IMR-90 (cell line): ENCODE data around the gene VPS37C. TPM values are rescaled to one million over a fixed set of nuclear protein-coding genes. Genes with fewer than 3 reads are reported as not detected.

Experiments
- ATAC-seq: fragments of 200-7000 bp; cut with Tn5 transposase; 2 replicates; pipeline ENCODE4 v1.9.1; 2020; ENCODE audit warnings: low read depth, mild to moderate bottlenecking, moderate library complexity
- BruUV-seq: library from RNA; stranded (reverse); fragments of 400-500 nt; replicated peaks from 2 replicates; lab custom pipeline; 2021; lab: Mats Ljungman, UMichigan
- CTCF ChIA-PET: fragments of 300-600 bp; formaldehyde crosslinking; extraction: SDS; loops from one replicate; lab custom pipeline; 2021; ENCODE audit warnings: antibody characterized with exemption; lab: Yijun Ruan, JAX
- POLR2A ChIA-PET: fragments of 300-600 bp; sonication (Branson Sonifier 250); formaldehyde crosslinking; loops from one replicate; lab custom pipeline; 2022; ENCODE audit warnings: antibody characterized with exemption; ENCODE audit not compliant: unreplicated experiment; lab: Charles Lee
- DNase-seq: peaks from one replicate; pipeline ENCODE4 v3.0.0; 2013
- H2AFZ ChIP-seq: replicated peaks from 2 replicates; pipeline ENCODE3; 2013; ENCODE audit warnings: low read length, mild to moderate bottlenecking; ENCODE audit not compliant: poor library complexity
- H2AK5ac ChIP-seq: 2 replicates; pipeline ENCODE4 v1.6.1; 2013; ENCODE audit warnings: low read depth, low read length, inconsistent platforms
- H2AK9ac ChIP-seq: replicated peaks from 2 replicates; pipeline ENCODE3; 2013; ENCODE audit warnings: mild to moderate bottlenecking, low read depth, low read length, moderate library complexity; ENCODE audit not compliant: poor library complexity
- H2BK120ac ChIP-seq: 2 replicates; pipeline ENCODE4 v1.6.1; 2013; ENCODE audit warnings: low read depth, low read length, inconsistent platforms
- H2BK15ac ChIP-seq: 3 replicates; pipeline ENCODE4 v1.6.1; 2013; ENCODE audit warnings: low read depth, low read length, inconsistent platforms
- H2BK20ac ChIP-seq: 2 replicates; pipeline ENCODE4 v1.6.1; 2013; ENCODE audit warnings: low read depth, mild to moderate bottlenecking, inconsistent platforms, low read length, moderate library complexity
- H2BK5ac ChIP-seq: 2 replicates; pipeline ENCODE4 v1.6.1; 2013; ENCODE audit warnings: mild to moderate bottlenecking, low read depth, low read length, inconsistent platforms; ENCODE audit not compliant: poor library complexity, severe bottlenecking
- H3K14ac ChIP-seq: replicated peaks from 2 replicates; pipeline ENCODE4 v1.6.1; 2013; ENCODE audit warnings: low read depth, low read length, inconsistent platforms
- H3K18ac ChIP-seq: 2 replicates; pipeline ENCODE4 v1.6.1; 2013; ENCODE audit warnings: low read depth, low read length, control low read depth
- H3K23ac ChIP-seq: 2 replicates; pipeline ENCODE4 v1.6.1; 2013; ENCODE audit warnings: low read depth, low read length, inconsistent platforms
- H3K27ac ChIP-seq: 2 replicates; pipeline ENCODE4 v1.5.1; 2013; ENCODE audit warnings: mild to moderate bottlenecking, control low read depth, low read length; ENCODE audit not compliant: insufficient read depth
- H3K27me3 ChIP-seq: 2 replicates; pipeline ENCODE4 v1.6.1; 2013; ENCODE audit warnings: low read length; ENCODE audit not compliant: control insufficient read depth, insufficient read depth
- H3K36me3 ChIP-seq: 2 replicates; pipeline ENCODE4 v1.6.1; 2013; ENCODE audit warnings: low read length, mixed read lengths; ENCODE audit not compliant: control insufficient read depth, insufficient read depth
- H3K4ac ChIP-seq: 2 replicates; pipeline ENCODE4 v1.6.1; 2013; ENCODE audit warnings: low read depth, low read length, inconsistent platforms
- H3K4me1 ChIP-seq: 2 replicates; pipeline ENCODE4 v1.6.1; 2013; ENCODE audit warnings: low read length, mixed read lengths; ENCODE audit not compliant: control insufficient read depth, insufficient read depth
- H3K4me2 ChIP-seq: 2 replicates; pipeline ENCODE4 v1.6.1; 2013; ENCODE audit warnings: low read depth, mild to moderate bottlenecking, control low read depth, low read length, moderate library complexity
- H3K4me3 ChIP-seq: 2 replicates; pipeline ENCODE4 v1.5.1; 2013; ENCODE audit warnings: low read depth, mild to moderate bottlenecking, control low read depth, low read length, moderate library complexity; ENCODE audit not compliant: insufficient read depth
- H3K56ac ChIP-seq: 2 replicates; pipeline ENCODE4 v1.6.1; 2013; ENCODE audit warnings: low read length, inconsistent platforms; ENCODE audit not compliant: insufficient read depth; ENCODE audit errors: extremely low read depth
- H3K79me1 ChIP-seq, 2 experiments: 2 replicates each; pipeline ENCODE4 v1.6.1; 2013; ENCODE audit warnings: low read length in 2 of 2, inconsistent platforms in 1 of 2, low read depth in 1 of 2
- H3K9ac ChIP-seq: 2 replicates; pipeline ENCODE4 v1.6.1; 2013; ENCODE audit warnings: low read depth, low read length, control low read depth
- H3K9me1 ChIP-seq: 2 replicates; pipeline ENCODE4 v1.6.1; 2013; ENCODE audit warnings: low read length, inconsistent platforms; ENCODE audit not compliant: insufficient read depth
- H3K9me3 ChIP-seq: 2 replicates; pipeline ENCODE4 v1.6.1; 2013; ENCODE audit warnings: low read length; ENCODE audit not compliant: control insufficient read depth, insufficient read depth
- H4K20me1 ChIP-seq: 2 replicates; pipeline ENCODE4 v1.6.1; 2013; ENCODE audit warnings: low read length, inconsistent platforms; ENCODE audit not compliant: insufficient read depth
- H4K5ac ChIP-seq: 2 replicates; pipeline ENCODE4 v1.6.1; 2013; ENCODE audit warnings: mild to moderate bottlenecking, low read depth, low read length, control low read depth
- H4K8ac ChIP-seq, 2 experiments: 2 replicates each; pipeline ENCODE4 v1.6.1; 2013; ENCODE audit warnings: low read depth in 2 of 2, low read length in 2 of 2, control low read depth in 1 of 2, inconsistent platforms in 1 of 2
- H4K91ac ChIP-seq: 2 replicates; pipeline ENCODE4 v1.6.1; 2013; ENCODE audit warnings: low read depth, low read length, inconsistent platforms; ENCODE audit not compliant: insufficient read depth
- BHLHE40 ChIP-seq: fragments of 150-350 bp; IDR thresholded peaks from 2 replicates; pipeline ENCODE4 v1.6.1; 2016; ENCODE audit warnings: mild to moderate bottlenecking, low read depth, low read length
- CEBPB ChIP-seq: IDR thresholded peaks from 2 replicates; pipeline ENCODE4 v1.6.1; 2012; ENCODE audit warnings: low read depth, low read length, improper control_type of control experiment
- CHD1 ChIP-seq: IDR thresholded peaks from 2 replicates; pipeline ENCODE4 v1.6.1; 2012; ENCODE audit warnings: low read depth, low read length, improper control_type of control experiment
- FOS ChIP-seq: fragments of 150-350 bp; IDR thresholded peaks from 2 replicates; pipeline ENCODE4 v1.6.1; 2016; ENCODE audit warnings: low read depth, low read length
- MAZ ChIP-seq: IDR thresholded peaks from 2 replicates; pipeline ENCODE4 v1.6.1; 2012; ENCODE audit warnings: low read depth, mild to moderate bottlenecking, low read length, improper control_type of control experiment, moderate library complexity, borderline replicate concordance
- MXI1 ChIP-seq: IDR thresholded peaks from 2 replicates; pipeline ENCODE4 v1.6.1; 2012; ENCODE audit warnings: low read depth, mild to moderate bottlenecking, low read length, moderate library complexity, borderline replicate concordance
- NFE2L2 ChIP-seq: fragments of 150-350 bp; IDR thresholded peaks from 2 replicates; pipeline ENCODE4 v1.6.1; 2016; ENCODE audit warnings: low read depth, mild to moderate bottlenecking, low read length
- POLR2A ChIP-seq: IDR thresholded peaks from 2 replicates; pipeline ENCODE4 v1.6.1; 2012; ENCODE audit warnings: mild to moderate bottlenecking, low read depth, low read length
- RAD21 ChIP-seq: IDR thresholded peaks from 2 replicates; pipeline ENCODE4 v1.6.1; 2012; ENCODE audit warnings: low read length, improper control_type of control experiment
- RCOR1 ChIP-seq: IDR thresholded peaks from 2 replicates; pipeline ENCODE4 v1.6.1; 2012; ENCODE audit warnings: mild to moderate bottlenecking, low read length, improper control_type of control experiment; ENCODE audit not compliant: insufficient replicate concordance
- RFX5 ChIP-seq: IDR thresholded peaks from 2 replicates; pipeline ENCODE4 v1.8.0; 2012; ENCODE audit warnings: low read depth, mild to moderate bottlenecking, low read length, moderate library complexity
- WGBS, 2 experiments: methylation state at CpG; one replicate each; pipeline versions ENCODE4 v1.1.5 to v1.1.7; 2013; ENCODE audit warnings: missing lambda C conversion rate in 2 of 2; ENCODE audit not compliant: insufficient read length in 1 of 2; ENCODE audit errors: extremely low coverage in 2 of 2; 5-methylcytosine and 5-hydroxymethylcytosine counted together
- dilution Hi-C: fragments of 300-500 bp; cut with HindIII; formaldehyde crosslinking; loops from one replicate; pipeline ENCODE4 v1.14.3; 2018; ENCODE audit warnings: low sequenced_read_pairs; ENCODE audit not compliant: unreplicated experiment
- in situ Hi-C: fragments of 300-500 bp; cut with MboI; formaldehyde crosslinking; loops from 3 replicates; pipeline ENCODE4 v1.14.3; 2019; ENCODE audit warnings: low sequenced_read_pairs, inconsistent platforms, mixed read lengths
- intact Hi-C: fragments of 100-400 bp; cut with micrococcal nuclease; formaldehyde crosslinking; loops from 2 replicates; pipeline ENCODE4 v1.10.0; 2022
- polyA plus RNA-seq, 3 experiments: library from polyadenylated mRNA; depleted of rRNA; stranded (reverse); fragments of >200 nt; gene quantifications; 2 replicates each; pipeline ENCODE4 v1.2.3, GENCODE V29; 2012; ENCODE audit warnings: low replicate concordance in 1 of 3
- total RNA-seq: library from RNA; depleted of rRNA; stranded (reverse); fragments of >200 nt; gene quantifications from 2 replicates; pipeline ENCODE4 v1.2.3, GENCODE V29; 2012

Gene VPS37C
- total and polyA plus RNA-seq, 2 of the 4 experiments (the other 2 are of a cell fraction), result 3.2 to 13.2 TPM

DNA sequence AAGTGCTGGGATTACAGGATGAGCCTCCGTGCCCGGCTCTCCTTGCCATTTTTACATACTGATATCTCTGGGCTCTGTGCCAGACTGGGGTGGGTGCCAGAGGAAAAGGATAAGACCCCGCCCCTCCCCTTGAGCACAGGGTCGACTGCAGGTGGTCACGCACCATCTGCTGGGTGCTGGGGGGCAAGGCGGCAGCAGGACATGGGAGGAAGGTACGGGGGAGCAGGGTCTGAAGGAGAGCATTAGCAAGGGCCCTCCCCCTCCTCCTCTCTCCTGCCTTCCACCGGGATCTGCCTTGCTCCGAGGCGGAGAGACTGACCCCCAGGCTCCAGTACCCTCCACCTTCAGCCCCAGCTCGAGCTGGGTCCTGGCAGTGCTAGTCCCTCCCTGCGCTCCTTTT lies 32.4 kb upstream of the VPS37C start:
- Histone ChIP-seq H2BK120ac (no peak overlapping the region), H3K4me1 (no peaks in the 10 kb centered on the region), H3K27me3 (peaks cover 24% of the 10 kb centered on the region), H2AK9ac (no peak overlapping the region), H4K20me1 (no peaks in the 10 kb centered on the region), H3K56ac (no peak overlapping the region), H3K9ac (no peak overlapping the region), H3K14ac (no peak overlapping the region), H3K9me1 (no peaks in the 10 kb centered on the region), H3K18ac (no peak overlapping the region), H2AFZ (no peak overlapping the region), H3K27ac (no peak overlapping the region), H3K4ac (no peak overlapping the region), H3K23ac (no peak overlapping the region), H2BK15ac (no peak overlapping the region), H3K9me3 (peaks cover 3% of the 10 kb centered on the region), H4K8ac (no peak overlapping the region), H4K91ac (no peak overlapping the region), H3K4me3 (no peak overlapping the region), H2BK20ac (no peak overlapping the region), H4K5ac (no peak overlapping the region), H3K79me1 (no peaks in the 10 kb centered on the region), H3K4me2 (no peak overlapping the region), H2BK5ac (no peak overlapping the region), H3K36me3 (no peaks in the 10 kb centered on the region), H2AK5ac (no peak overlapping the region)
- 50% methylated on average over 2 of the region's 12 CpGs; no CpG with 5 or more reads in 1 of the 2 experiments for WGBS, 2 experiments
- in situ Hi-C loops (loop anchor here (5.0 kb wide), 1 partner anchor 64 kb away; no protein-coding TSS in a partner anchor), intact Hi-C loops (no loop called here), dilution Hi-C loops (no loop called here)
- ChIA-PET POLR2A (no interaction called here), CTCF (no interaction called here)
- ATAC-seq (no peak), DNase-seq (no peak)
- BruUV-seq, result no TSS peak
- TF ChIP-seq NFE2L2 (no peak), MXI1 (no peak), RCOR1 (no peak), POLR2A (no peak), BHLHE40 (no peak), RAD21 (no peak), MAZ (no peak), FOS (no peak), CHD1 (no peak), CEBPB (no peak), RFX5 (no peak)
